Forelimb muscle (tissue), 1 donor: ENCODE results near the gene MRPL12. TPM values are rescaled to one million over a fixed set of nuclear protein-coding genes. Genes with fewer than 3 reads are reported as not detected.
"Not testable (repeated sequence)": the region's sequence is repeated elsewhere in the genome, so short reads cannot be mapped to it uniquely, and the experiment has no call there.

ENCODE experiments used
- DNase-seq: peaks from one replicate; pipeline ENCODE4 v3.0.0-alpha.2; 2013; ENCODE audit warnings: low read depth
- polyA plus RNA-seq: library from polyadenylated mRNA; unstranded; fragments of 120-200 nt; gene quantifications from one replicate; pipeline ENCODE4 v1.2.1, GENCODE V29; 2013; ENCODE audit not compliant: insufficient read length

MRPL12 gene
- polyA plus RNA-seq, 1 donor, result 54.9 TPM

DNA sequence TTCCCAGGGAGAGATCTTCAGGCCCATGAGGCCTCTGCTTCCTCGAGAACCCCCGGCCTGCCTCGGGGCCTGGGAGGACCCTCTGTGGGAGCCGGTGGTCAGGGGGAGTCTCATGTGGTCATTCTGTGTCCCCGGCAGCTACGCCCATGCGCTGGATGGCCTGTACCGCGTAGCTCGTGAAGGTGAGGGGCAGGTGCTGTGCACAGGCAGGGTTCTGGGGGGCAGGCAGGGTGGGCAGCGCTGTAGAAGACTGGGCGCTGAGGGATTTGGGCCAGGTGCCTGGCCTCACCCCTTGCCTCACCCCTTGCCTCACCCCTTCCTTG, 13.5 kb downstream of the MRPL12 start:
- DNase-seq, result no peak

DNA sequence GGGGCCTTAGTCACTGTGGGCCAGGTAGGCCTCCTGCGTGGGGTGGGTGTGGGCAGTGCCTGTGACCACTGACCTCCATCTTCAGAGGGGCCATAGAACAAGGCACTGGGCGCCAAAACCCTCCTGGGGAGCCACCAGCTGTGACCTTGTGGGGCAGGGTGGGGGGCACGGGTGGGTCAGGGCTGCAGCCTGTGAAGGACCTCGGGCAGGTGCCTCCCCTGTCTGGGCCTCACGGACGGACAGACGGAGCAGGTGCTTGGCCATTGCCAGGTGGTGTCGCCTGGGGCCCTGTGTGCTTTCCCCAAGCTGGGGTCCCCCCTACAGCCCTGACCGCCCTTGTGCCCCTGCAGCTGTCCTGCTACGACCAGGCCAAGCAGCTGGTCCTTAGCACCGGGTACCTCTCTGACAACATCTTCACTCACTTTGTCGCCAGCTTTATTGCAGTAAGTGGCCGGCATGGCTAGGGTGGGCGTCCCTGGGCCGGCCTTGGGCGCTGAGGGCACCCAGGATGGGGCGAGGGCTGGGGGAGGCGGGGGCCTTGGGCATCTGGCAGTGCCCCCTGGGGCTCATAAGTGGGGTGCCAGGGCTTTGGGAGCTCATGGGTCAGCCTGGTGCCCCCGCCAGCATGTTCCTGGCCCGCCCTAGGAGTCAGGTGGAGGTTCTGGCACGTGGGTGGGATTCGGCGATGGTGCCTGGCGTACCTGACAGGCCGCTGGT, 14.0 kb downstream of the MRPL12 start:
- no peak for DNase-seq

DNA sequence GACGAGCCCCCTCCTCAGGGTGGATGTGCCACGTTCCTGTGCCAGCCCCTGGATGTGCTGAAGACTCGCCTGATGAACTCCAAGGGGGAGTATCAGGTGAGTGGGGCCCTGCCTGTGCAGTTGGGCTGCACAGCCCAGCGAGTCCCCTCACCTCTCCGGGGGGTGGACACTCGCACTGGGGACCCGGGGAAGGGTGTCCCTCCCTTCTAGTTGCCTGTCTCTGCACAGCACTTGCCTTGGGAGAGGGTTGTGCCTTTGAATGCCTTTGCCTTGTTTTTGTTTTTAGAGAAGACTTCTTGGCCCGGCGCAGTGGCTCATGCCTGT, 14.6 kb downstream of the MRPL12 start:
- no peak for DNase-seq

DNA sequence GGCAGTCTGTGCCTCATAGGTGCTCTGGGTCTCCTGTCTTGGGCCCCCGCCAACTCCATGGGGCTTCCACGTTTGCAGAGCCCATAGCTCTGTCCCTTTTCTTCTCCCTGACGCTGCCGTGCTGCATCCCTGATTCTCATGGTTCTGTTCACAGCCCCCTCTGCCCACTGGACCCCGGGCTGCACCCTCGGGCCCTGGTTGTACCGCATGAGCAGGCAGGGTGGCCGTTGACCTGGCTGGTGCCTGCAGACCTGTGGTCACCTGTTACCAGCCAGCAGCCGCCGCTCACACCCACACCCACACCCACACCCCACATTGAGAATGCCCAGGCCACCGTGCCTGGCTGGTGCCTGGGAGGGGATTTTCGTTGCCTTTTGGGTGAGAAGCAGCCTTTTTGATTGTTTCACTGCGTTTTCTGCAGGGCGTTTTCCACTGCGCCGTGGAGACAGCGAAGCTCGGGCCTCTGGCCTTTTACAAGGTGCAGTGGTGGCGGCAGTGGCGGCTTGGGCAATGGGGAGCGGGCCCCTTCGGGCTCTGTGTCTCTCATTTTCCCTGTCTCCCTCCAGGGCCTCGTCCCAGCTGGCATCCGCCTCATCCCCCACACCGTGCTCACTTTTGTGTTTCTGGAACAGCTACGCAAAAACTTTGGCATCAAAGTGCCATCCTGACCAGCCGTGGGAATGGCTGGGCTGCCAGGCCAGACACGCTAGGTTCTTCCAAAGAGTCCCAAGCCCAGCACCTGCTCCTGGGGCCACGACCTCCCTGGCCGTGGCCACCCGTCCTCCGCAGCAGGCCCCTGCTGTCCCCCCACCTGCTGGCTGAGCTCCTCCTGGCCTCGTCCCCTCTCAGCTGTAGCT, 16.5 kb downstream of the MRPL12 start:
- DNase-seq, result no peak

DNA sequence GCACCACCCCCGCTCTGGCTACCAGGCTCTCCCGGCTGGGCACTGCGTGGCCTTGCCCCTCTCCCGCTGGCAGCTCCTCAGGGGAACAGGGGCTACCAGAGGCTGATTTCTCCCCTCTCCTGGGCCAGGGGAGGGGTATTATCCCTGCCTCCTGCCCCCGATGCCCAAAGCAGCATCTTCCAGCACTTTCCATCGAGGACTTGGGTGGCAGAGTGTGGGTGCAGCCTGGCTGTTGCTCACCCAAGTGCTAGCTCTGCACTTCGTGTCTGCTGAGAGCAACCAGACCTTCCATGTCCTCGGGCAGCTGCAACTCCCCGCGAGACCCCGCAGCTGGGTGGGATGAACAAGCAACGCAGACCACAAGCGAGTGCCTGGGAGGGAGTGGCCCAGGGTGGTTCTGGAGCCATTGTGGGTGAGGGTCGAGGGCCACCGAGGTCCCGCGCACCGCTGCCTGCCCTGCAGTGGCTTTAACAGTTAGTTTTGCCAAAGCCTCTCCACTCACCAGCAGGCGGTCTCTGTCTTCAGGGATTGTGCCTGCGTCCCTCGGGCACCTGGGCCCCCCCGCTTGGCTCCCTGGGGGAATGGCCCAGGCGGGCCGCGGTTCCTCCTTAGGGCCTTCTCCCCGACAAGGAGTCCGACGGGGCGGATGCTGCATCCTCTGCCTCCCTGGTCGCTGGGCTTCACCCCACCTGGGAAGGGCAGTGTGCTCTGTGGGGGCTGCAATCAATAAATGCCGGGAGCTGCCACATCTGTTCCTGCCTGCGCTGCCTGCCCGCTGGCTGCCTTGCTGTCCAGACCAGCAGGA, 17.3 kb downstream of the MRPL12 start:
- no peak for DNase-seq

DNA sequence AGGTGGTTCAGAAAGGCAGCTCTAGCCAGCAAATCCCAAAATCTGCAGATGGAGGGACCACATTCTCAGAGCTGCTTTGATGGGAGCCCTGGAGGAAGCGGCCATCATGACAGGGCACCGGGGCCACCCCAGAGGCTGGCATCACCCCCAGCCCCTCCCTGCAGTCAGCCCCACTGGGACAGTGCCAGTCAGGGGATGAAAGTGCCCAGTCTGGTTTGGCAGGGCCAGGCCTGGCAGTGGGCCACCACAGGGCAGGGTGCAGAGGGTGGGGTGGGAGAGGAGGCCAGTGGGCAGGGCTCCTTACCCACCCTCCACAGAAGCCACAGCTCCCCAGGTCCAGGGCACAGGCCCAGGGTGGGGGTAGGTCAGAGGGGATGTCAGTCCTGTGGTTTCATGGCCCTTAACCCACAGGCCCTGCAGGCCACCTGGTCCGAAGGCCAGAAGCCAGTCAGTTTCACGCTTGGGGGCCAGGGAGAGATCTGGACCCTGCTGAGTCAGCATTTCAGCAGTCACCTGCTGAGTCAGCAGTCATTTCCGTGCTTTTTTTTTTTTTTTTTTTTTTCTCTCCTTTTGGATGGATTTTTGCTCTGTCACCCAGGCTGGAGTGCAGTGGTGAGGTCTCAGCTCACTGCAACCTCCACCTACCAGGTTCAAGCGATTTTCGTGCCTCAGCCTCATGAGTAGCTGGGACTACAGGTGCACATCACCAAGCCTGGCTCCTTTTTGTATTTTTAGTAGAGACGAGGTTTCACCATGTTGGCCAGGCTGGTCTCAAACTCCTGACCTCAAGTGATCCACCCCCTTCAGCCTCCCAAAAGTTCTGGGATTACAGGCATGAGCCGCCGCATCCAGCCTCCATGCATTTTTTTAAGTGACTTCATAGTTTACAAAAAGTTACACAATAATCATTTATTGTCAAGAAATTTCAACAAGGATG, 19.3 kb downstream of the MRPL12 start:
- DNase-seq, result no peak

DNA sequence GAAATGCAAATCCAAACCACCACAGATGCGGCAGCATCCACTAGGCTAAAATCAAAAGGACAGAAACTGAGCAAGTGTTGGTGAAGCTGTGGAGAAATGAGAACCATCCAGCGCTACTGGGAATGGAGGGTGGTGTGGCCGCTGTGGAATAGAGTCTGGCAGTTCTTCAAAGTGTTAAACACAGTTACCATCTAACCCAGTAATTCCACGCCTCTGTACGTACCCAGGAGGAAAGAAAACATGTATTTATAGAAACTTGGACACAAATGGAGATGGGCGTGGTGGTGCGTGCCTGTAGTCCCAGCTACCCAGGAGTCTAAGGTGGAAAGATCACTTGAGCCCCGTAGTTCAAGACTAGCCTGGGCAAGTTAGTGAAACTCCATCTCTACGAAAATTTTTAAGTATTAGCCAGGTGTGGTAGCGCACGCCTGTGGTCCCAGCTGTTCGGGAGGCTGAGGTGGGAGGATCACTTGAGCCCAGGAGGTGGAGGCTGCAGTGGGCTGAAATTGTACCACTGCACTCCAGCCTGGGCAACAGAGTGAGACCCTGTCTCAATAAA, 20.6 kb downstream of the MRPL12 start:
- no peak for DNase-seq

DNA sequence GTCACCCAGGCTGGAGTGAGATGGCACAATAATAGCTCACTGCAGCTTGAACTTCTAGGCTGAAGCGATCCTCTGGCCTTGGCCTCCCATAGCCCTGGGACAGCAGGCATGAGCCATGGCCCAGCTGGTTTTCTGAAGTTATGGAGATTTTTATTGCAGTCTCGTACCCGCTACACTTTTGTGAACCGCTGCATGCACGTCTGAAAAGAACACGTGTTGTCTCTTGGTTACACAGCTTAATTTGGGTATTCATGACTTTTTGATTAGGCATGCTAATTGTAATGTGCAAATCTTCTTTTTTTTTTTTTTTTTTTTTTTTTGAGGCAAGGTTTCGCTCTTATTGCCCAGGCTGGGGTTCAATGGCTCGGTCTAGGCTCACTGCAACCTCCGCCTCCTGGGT, 22.3 kb downstream of the MRPL12 start:
- DNase-seq, result no peak

DNA sequence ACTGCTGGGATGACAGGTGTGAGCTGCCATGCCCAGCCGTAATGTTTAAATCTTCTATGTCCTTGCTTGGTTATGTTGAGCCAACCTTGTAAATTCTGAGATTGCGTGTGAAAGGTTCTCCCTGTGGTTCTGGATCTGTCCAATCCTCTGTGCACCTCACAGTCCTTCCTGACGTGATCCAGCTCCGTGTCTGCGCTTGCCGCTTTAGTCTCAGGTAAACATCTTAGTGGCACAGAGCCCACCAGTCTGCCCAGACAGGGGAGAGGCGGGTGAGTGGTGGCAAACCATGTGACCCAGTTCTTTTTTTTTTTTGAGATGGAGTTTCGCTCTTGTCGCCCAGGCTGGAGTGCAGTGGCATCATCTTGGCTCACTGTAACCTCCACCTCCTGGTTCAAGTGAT, 22.8 kb downstream of the MRPL12 start:
- DNase-seq, result no peak

DNA sequence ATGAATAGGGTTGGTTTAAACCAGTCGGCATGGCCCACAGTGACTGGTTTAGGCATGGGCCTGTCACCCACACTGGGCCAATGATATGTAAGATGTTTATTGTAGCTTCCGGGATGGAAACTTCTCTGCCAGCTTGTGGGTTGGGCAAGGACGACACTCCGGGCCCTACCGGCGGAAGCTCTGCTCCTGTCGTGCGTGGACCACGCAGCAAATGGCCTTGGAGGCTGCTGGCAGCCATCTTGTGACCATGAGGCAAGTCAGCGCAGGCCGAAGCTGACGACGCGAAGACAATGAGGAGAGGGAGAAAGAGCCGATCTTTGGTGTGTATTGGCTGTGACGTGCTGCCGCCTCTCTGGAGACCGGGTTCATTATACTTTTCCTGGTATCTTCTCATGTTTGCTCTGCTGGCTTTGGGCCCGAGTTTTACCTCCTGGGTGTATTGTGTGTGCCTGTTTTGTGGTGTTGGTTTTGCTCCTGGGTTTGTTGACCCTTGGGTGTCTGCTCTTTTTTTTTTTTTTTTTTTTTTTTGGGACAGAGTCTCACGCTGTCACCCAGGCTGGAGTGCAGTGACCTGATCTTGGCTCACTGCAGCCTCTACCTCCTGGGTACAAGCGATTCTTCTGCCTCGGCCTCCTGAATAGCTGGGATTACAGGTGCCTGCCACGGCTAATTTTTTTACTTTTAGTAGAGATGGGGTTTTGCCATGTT, 24.3 kb downstream of the MRPL12 start:
- DNase-seq, result no peak

DNA sequence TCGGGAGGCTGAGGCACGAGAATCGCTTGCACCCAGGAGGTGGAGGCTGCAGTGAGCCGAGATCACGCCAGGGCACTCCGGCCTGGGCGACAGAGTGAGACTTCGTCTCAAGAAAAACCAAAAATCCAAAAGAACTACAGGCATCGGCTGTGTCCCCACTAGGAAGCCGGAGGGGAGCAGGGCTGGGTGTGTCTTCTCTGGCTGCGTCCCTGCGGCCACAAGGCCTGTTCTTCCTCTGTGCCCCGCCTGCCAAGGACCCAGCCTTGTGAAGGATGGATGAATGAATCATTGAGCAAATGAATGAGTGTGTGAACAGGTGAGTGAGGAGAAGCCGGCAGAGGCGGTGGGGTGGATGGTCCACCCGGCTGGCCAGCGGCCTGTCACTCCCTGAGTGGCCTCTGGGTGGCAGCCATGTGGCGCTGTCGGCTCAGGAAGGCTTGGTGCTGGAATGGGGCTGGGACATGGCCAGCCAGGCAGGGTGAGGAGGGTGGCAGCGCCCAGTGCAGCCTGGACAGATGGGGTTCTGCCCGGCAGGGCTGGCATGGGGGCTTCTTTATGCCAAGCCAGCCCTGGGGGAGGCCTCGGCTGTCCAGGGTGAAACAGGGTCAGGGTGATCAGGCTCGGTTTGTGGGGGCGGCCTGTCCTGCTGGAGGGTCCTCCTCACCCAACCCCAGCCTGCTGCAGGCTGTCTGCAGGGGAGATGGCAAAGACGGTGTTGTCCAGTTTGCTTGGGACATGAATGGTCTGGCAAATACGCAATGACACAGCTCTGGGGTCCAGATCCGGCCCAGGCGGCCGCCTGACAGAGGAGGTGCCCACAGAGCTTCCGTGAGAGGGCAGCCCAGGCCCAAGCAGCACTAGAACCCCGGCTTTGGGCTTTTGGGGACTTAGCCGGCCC, 30.6 kb downstream of the MRPL12 start:
- no peak for DNase-seq

DNA sequence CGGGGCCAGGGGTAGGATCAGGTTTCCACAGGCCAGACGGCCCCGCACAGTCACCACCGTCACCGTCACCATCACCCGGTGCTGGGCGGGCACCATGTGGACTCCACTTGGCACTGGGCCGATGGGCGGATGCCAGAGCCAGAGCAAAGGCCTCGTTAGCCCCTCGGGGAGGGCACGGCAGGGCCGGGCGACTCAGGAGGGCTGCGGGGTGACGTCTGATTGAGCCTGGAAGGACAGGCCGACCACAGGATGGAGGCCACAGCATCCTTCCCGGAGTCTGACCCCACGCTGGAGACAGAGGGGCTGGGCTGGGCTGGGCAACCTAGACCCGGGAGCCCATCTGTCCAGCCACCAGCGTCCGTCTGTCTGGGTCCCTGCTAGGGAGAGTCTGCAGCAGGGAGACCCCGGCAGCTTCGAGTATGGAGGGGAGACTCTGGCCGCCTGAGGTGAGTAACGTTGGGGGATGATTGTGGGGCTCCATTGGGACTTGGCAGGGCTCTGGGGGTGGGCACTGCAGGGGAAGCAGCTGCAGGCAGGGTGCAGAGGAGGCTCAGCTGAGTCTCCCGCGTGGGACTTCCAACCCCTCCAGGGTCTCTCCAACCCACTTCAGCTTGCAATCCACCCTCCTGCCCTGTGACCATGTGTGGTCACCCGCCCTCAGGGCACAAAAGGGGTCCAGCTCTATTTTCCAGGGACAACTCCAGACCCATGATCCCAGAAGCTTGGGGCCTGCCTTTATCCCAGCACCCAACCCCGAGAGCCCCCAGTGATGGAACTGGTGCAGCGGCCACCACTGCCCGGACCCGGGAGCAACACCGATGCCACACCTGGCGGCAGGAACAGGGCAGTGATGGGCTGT, 31.5 kb downstream of the MRPL12 start:
- no peak for DNase-seq

DNA sequence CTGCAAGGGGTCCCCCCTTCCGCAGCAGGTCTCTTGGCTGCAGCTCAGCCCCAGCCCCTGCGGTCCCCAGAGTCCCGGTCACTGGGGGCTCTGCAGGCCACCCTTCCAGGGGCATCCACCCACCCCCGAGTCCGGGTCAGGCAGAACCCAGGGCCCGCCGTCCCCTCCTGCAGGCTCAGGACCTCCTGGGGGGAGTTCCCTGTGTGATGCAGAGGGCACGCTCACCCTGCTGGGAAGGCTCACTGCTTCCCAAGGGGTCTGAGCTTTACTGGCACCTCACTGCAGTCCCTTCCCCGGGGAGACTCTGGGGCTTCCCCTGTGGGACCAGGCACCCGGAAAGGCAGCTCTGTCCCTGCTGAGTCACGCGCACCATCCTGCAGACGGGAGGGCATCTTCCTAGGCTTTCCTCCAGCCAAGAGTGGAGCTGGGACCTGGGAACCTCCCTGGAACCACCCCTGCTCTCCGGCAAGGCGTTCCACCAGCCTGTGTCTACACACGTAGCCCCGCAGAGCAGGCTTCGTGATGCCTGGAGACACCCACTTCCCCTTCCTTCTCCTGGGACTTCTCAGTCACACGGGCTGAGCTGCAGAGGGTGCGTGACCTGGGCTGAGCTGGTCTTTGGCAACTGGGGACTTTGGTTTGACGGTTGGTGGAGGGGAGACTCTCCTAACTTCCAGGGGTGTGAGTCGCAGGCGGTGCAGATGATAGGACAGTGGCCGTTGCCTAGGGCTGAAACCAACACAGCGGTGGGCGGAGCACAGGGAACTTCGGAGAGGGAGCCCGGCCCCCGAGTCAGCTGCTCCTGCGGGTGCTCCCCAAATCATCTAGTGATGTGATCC, 32.3 kb downstream of the MRPL12 start:
- DNase-seq, result no peak

DNA sequence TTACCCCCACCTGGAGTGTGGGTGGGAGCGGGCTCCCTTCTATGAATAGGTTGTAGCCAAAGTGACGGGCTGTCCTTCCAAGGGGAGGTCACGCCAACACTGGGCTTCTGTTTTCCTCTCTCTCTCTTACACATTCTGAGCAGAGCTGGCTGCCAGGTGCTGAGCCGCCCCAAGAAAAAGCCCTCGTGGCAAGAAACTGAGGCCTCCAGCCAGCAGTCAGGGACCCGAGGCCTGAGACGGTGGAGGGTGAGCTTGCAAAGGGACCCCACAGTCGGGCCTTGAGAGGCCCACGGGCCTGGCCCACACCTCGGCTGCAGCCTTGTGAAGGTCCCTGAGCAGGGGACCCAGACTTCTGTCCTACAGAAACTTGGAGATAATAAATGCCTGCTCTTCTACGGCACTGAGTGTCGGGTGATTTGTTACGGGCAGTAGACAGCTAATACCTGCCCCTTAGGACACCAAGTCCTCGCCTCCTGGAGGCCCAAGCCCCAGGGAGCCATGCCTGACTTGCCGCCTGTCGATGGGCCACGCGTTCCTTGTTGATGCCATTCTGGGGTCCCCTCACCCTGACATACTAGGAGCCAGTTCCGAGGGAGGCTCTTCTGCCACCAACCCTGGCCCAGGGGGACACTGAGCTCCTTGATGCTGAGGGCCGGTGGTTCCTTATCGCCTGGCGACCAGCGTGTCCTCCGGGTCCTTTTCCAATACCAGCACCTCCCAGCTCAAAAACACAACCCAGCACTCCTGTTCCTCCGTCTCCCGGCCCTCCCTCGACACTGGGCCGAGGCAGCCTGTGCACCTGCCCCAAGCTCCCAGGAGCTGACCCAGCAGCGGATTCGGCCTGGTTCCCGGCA, 35.0 kb downstream of the MRPL12 start:
- no peak for DNase-seq

DNA sequence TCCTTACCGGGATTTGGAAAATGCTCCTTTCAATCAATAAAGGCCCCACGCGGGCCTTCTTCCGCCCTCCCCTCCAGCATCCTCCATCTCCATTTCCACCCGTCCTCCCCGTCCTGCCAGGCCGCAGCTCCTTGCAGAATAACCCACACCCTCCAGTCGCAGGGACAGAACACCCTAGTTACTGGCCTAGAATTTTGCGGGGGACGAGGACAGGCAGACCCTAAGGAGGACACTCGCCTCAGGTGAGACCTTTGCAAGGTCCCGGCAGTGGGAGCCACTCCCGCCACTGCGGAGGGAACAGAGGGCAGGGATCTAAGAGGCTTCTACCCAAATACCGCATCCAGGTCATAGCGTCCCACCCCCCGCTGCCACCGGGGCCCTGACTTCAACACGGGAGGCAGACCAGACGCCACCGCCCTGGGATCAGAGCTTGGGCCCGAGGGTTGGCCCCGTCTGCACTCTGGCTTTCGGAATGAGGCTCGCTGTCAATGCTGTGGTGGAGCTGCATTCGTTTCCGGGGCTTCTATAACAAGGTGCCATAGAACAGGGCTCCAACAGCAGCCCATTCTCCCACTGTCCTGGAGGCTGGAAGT, 35.7 kb downstream of the MRPL12 start:
- no peak for DNase-seq

DNA sequence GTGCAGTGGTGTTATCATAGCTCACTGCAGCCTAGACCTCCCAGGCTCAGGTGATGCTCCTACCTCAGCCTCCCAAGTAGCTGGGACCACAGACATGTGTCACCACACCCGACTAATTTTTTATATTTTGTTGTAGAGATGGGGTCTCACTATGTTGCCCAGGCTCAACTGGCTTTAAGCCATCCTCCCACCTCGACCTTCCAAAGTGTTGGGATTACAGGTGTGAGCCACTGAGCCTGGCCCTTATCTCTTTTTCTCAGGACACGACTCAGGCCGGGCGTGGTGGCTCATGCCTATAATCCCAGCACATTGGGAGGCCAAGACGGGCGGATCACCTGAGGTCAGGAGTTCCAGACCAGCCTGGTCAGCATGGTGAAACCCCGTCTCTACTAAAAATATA, 36.4 kb downstream of the MRPL12 start:
- DNase-seq, result not testable (repeated sequence)
